GM19468 (cell line): ENCODE measurements around the gene FCRLA.
"Not testable (repeated sequence)": the region's sequence is repeated elsewhere in the genome, so short reads cannot be mapped to it uniquely, and the experiment has no call there.

Source experiments
- ATAC-seq: cut with Tn5 transposase; IDR thresholded peaks from one replicate; pipeline ENCODE4 v1.9.1; 2021; ENCODE audit warnings: mild to moderate bottlenecking, moderate library complexity, moderate number of reproducible peaks; ENCODE audit not compliant: unreplicated experiment; ENCODE audit errors: extremely low read depth

The FCRLA gene, protein sequence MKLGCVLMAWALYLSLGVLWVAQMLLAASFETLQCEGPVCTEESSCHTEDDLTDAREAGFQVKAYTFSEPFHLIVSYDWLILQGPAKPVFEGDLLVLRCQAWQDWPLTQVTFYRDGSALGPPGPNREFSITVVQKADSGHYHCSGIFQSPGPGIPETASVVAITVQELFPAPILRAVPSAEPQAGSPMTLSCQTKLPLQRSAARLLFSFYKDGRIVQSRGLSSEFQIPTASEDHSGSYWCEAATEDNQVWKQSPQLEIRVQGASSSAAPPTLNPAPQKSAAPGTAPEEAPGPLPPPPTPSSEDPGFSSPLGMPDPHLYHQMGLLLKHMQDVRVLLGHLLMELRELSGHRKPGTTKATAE

DNA sequence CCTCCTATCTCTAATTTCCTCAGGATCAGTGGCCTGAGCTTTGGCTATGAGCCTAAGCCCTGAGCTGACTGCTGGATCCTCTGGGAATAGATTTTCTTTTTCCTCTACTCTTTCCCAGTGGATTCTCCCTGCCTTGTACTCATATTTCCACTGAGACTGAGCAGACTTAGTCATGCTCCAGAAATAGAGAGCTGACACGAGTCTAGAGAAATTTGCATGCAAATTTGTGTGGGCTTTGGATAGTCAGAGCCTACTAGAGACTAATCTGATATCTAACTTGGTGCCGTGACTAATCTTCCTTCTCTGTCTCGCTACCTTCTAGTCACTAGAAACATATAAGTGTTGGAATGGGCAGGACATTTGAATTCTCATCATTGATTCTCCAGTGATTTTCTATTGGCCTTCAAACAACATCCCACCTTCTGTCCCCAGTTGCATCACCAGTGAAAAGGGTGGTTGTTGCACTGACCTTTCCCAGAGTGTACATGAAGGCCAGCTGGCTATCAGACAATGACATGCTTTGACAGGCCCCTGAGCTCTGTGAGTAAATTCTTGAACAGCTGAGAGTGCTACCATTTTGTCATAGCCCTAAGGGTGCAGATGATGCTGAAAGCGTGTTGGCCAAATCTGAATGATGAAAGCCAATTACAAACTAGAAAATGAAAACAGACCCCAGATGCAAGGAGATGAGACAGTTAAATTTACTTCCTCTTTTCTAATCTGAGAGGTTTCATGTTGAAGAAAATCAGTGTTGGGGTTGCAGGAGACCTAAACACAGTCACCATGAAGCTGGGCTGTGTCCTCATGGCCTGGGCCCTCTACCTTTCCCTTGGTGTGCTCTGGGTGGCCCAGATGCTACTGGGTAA is at the start of gene FCRLA:
Gene FCRLA, plus strand, starts transcription at position 748 of the 866 bp plus-strand sequence. Its CDS starts 36 bp downstream, at position 784.
- peak; percentile 70 for ATAC-seq

DNA sequence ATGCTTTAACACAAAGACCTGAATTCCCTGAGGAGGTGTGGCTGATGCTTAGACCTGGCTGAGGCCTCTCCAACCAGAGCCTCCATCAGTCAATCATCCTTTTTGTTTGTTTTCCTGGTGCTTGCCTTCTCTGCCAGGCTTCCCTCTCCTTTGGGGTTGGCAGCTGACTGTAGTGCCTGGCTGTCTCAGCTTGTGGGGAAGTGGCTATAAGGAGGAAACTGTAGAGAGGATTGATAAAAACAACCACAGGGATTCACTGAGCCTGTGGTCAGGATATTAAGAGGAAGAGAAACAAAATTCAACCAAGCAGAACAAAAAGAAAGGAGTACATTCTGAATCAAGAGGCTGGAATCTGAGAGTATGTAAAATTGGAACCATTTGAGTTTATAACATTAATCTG is 48.5 kb upstream of the FCRLA start:
- ATAC-seq: not testable (repeated sequence)

DNA sequence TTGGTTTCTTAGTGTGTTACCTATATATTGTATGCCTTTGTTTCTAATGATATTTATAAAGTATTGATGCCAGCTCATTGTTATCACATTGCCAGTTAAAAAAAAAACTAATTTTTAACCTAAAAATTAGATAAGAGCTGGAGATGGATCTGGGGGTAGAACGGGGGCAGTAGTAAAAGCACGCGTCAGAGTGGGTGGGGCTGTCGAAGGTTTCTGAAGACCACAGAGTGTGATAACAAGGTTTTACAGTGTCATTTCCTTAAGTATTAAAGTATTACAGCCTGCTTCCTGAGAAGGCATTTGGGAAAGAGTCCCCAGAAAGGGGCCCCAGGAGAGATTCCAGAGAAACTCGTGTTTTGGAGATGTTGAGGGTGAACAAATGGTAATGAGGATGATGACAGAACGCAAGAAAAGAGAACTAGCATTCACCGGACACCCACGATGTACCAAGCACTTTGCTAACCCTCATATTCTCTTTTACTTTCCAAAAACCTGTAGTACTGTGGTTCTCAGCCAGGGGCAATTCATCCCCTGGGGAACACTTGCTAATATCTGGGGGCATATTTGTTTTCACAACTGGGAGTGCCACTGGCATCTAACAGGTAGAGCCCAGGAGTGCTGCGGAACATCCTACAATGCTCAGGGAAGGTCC is 45.2 kb upstream of the FCRLA start:
- not testable (repeated sequence) for ATAC-seq

DNA sequence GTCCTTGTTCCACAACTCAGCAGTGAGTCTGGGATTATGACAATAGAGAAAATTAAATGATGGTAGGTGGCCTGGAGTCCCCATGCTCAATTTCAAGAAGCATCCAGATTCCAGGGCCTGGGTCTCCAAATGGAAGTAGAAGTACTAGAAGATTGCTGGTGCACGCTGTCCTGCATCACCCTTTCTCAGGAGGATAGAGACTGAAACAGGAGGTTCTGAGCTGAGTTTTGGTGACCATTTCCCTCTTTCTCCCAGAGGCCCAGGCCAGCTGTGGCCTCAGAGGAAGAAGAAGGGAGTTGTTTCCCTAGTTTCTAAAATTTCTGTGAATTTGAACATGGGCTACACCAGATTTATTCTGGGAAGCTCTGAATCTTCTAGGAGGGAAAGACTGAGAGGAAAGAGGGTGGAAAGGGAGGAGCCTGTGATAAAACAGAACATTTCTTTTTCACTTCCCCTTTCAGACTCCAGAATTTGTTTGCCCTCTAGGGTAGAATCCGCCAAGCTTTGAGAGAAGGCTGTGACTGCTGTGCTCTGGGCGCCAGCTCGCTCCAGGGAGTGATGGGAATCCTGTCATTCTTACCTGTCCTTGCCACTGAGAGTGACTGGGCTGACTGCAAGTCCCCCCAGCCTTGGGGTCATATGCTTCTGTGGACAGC is 44.2 kb upstream of the FCRLA start, which contains the start of gene FCGR2B:
Gene FCGR2B, plus strand, starts transcription at position 460 of the 656 bp plus-strand sequence. Its CDS starts 99 bp downstream, at position 559.
- ATAC-seq: peak; percentile 48

DNA sequence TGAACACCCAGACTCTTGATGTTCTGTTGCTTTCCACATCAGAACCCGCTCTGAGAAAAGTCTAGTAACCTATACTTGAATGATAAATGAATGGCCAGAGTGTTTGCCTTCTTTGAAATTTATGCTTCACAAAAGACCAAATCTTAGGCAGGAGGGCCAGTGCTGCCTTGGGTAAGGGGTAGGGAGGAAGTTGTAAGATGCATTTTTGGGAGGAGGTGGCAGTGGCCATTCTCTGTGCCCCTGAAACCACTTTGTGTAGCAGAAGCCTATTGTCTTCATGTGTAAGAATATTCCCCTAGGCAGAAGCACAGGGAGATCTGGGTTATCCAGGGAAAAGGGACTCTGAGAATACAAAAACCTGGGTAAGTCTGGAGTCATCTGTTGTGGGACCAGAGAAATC is 43.5 kb upstream of the FCRLA start:
- ATAC-seq: not testable (repeated sequence)

DNA sequence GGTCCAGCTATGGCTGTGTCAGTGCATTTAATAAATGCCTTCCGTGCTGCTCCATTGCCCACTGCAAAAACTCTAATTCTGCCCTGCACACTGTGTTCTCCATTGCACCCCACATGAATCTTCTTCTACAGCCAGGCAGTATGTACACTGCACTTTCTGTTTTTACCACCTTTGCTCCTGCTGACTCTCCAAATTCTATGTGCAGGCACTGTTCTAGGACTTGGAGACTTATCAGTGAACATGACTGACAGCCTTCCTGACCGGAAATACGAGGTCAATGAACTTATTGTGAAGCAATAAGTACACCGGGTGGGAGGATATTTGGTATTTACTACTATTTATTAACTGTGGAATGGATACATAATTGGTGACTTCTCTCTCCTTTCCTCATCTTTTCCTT is 42.3 kb upstream of the FCRLA start:
- not testable (repeated sequence) for ATAC-seq

DNA sequence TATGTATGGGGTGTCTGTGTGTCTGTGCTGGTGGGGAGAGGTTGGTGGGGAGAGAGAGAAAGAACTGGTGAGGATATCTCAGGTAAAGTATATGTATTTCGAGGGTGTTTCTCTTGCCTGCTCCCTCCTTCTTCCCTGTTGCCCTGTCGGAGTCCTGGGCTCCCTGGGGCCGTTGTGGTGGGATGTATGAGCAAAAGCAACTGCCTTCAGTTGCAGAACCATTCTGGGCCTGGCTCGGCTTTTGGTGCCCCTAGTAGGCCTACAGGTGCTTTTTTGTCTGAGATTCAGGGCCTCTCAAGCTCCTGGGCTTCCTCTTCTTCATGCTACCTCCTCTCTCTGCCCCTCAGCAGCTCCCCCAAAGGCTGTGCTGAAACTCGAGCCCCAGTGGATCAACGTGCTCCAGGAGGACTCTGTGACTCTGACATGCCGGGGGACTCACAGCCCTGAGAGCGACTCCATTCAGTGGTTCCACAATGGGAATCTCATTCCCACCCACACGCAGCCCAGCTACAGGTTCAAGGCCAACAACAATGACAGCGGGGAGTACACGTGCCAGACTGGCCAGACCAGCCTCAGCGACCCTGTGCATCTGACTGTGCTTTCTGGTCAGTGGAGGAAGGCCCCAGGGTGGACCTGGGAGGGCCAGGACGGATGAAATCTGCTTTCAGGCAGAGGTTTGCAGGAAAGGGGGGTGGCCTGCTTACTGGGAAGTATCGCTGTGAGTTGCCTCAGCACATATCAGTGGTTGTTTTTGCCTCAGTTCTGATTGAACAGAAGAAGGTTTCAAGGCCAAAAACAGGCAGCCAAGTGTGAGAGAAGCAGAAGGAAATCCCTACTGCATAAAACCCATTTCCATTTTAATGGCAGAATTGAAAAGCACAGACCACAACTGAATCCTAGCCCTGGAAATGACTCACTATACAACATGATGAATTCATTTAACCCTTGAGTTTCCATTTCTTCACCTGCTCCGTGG is 35.7 kb upstream of the FCRLA start:
- not testable (repeated sequence) for ATAC-seq

DNA sequence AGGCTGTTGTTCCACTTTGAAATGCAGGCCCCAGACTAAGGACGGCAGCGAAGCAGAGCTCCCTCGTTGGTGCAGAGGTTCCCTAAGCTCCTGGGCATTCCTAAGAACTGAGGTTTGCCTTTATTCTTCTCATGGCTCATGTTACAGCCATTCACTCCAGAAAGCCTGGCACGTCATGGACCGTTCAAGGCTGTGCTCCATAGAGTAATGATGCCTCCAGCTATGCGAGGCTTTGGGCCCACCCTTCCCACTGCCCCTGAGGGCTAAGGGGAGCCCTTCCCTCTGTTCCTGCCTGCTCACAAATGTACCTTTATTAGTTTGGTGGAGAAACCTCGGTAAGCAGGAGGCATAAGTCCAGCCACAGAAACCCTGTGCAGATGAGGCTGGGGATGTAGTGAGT is 33.6 kb upstream of the FCRLA start:
- ATAC-seq: not testable (repeated sequence)

DNA sequence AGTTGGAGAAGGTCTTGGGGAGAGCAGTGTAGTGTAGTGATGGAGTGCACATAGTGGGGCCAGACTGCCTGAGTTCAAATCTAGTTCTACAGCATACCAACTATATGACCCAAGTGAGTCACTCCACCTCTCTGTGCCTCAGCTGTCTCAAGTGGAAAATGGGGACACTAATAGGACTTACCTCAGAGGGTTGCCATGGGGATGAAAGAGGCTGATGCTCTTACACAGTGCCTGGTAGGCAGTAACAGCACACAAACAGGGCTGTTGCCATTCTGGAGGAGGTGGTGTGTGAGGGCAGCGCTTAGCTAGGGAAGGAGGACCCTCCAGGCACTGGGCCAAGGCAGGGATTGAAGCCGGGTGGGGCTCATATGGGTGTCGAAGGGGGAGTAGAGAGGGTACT is 32.6 kb upstream of the FCRLA start:
- not testable (repeated sequence) for ATAC-seq

DNA sequence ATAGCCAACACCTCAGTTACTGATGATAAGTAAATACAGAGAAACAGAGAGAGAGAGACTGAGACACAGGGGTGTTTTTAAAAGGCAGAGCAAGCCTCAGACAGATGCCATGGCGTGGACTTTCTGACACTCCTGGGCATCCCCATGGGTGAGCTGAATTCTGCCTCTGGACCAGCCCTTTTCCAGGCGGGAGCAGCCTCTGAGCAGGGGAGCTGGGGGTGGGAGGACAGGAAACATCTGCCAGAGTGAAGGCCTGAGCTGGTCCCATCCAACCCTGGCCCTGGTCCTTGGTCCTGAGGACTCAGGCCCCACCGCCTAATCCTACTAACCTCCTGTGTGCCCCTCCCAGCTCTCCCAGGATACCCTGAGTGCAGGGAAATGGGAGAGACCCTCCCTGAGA is 32.1 kb upstream of the FCRLA start:
- ATAC-seq: not testable (repeated sequence)

DNA sequence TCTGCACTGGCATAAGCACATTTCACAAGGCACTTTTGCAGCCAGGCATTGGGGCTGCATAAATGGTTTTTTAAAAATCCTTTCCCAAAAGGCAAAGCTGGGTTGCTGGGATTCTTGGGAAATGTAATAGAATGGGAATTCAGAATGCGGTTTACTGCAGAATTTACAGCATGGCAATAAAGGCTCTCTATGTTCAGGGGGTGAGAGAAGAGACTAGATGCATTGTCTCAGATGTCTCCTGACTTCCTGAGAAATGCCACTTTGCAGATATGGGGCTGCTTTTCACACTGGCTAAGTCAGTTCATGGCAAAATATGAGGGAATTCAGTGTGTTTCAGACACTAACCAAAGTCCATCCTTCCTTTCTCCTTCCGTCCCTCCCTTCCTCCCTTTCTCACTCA is 30.6 kb upstream of the FCRLA start:
- ATAC-seq: no peak

DNA sequence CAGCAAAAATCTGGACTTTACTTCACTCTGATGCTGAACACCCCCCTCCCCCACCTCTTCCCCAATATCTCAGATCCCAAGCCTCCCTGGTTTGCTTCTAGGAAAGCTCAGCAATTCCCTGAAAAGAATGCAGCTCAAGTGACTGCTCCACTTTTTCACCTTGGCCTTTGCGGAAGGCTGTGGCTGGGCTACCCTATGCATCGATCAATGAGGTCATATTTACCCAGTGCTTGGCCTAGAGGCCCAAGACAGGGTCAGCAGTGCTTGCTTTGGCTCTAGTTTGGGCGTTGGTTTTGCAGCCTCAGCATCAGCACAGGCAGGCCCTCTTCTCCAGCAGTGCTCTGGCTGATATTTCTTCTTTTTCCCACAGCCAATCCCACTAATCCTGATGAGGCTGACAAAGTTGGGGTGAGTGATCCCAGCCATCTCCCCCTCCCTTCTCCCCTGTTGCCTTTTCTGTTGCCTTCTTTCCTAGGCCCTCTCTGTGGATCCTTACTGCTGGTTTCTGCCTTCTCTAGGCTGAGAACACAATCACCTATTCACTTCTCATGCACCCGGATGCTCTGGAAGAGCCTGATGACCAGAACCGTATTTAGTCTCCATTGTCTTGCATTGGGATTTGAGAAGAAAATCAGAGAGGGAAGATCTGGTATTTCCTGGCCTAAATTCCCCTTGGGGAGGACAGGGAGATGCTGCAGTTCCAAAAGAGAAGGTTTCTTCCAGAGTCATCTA is 29.9 kb upstream of the FCRLA start:
- ATAC-seq: no peak

DNA sequence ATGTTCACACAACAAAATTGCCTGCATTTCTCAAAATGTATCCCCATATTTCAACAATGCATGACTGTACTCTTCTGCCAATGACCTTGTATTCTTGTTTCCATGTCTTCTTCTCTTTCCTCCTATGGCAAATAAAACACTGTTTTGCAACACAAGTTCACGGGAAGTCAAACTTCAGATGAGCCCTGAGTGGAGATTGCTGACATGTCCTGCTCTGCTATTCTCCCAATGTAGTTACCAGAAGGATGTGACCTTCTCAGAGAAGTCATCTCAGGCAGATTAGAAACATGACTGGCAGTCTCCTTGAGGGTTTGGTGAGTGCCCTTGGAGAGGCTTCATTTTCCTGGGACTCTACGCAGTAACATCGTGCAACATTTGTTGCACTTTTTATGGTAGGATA is 28.5 kb upstream of the FCRLA start:
- ATAC-seq: no peak

DNA sequence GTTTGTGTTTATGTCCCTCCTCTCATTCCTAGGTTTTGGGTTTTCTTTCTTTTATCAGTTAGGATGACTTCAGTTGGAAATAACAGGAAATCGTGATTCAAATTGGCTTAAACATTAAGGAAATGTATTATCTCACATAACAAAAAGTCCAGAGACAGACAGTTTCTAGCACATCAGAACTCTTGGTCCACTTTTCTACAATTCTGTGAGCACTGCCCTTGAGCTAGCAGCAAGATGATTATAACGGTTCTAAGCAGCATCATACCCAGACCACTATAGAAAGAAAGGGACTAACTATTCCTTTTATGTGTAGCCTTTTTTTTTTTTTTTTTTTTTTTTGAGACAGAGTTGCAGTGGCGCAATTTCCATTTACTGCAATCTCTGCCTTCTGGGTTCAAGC is 25.1 kb upstream of the FCRLA start:
- ATAC-seq: no peak

DNA sequence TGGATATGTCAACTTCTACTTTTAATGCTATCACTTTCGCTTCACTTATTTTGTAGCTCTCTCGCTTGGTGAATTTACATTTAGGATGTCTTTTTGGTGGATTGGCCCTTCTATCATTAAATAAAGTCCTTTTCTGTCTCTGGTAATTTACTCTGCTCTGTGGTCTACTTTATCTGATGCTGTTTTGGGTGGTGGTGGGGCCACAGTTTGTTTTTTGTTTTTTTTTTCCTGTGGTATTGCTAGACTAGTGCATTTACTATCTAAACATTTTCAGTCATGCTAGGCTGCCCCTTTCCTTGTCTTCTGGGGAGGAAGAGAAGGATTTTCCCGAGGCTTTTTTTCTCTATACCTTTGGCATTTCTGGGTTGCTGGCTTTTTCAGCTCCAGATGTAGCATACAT is 18.1 kb upstream of the FCRLA start:
- ATAC-seq: no peak

DNA sequence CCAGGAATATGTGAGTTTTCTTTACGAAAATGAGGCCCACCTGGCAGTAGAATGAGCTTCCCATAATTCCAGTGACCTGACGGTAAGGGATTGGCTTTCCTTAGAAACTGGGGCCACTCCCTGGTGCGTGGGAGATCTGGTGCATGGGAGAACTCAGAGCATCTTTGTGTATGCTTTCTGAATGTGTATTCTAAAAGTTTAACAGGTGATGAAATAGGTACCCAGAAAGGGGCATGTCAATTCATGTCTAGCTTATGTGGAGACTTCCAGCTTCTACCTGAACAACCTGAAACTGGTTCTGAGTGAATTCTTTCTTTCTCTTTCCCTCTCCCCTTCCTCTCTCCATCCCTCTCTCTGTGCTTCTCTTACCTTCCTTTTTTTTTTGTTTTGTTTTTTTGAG is 15.2 kb upstream of the FCRLA start:
- ATAC-seq: no peak

DNA sequence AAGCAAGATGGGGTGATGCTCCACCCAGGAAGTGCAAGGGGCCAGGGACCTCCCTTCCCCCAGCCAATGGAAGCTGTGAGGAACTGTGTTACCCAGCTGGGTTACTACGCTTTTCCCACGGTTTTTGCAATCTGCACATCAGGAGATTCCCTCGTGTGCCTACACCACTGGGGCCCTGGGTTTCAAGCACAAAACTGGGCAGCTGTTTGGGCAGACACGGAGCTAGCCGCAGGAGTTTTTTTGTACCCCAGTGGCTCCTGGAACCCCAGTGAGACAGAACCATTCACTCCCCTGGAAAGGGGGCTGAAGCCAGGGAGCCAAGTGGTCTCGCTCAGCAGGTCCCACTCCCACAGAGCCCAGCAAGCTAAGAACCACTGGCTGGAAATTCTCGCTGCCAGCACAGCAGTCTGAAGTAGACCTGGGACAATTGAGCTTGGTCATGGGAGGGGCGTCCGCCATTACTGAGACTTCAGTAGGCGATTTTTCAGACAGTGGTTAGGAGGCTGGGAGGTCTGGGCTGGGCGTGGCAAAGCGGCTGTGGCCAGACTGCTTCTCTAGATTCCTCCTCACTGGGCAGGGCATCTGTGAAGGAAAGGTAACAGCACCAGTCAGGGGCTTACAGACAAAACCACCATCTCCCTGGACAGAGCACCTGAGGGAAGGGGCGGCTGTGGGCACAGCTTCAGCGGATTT is 13.9 kb upstream of the FCRLA start:
- ATAC-seq: not testable (repeated sequence)

DNA sequence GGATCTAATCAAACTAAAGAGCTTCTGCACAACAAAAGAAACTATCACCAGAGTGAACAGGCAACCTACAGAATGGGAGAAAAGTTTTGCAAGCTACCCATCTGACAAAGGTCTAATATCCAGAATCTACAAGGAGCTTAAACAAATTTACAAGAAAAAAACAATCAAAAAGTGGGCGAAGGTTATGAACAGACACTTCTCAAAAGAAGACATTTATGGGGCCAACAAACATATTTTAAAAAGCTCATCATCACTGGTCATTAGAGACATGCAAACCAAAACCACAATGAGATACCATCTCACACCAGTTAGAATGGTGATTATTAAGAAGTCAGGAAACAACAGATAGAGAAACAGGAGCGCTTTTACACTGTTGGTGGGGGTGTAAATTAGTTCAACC is 8.7 kb upstream of the FCRLA start:
- not testable (repeated sequence) for ATAC-seq
